ENCODE data around the gene GRK5.

GRCh38 chr10:119416855-119417254, 209.5 kb downstream of the GRK5 start:
- TF ChIP-seq POLR2AphosphoS5 (IDR thresholded peaks at IDR 0.05): peak in 2 of 3 donors; percentile 30 to 41
- TF ChIP-seq CTCF (IDR thresholded peaks at IDR 0.05): peak in 6 of 7 experiments; percentile 55 to 89 (median 71)
- no peak for TF ChIP-seq POLR2A (IDR thresholded peaks at IDR 0.05)
